ENCODE measurements around the gene CAPSL.

- TF ChIP-seq CTCF (conservative IDR thresholded peaks at IDR 0.05 in 1 of 2, IDR thresholded peaks at IDR 0.05 in 1 of 2; ENCODE audit: extremely low read depth in 1 of 2, insufficient read depth in 1 of 2, low read depth in 1 of 2, low read length in 2 of 2) (no peak), EZH2 (IDR thresholded peaks at IDR 0.05; ENCODE audit: borderline replicate concordance, low read length) (no peak)
Measured at GRCh38 chr5:35880156-35880555, 58.3 kb downstream of the CAPSL start.

All from mammary epithelial cell (primary cell).